Transverse colon (tissue), 4 donors: Measurements from ENCODE around the gene LYPD6. TPM values are rescaled to one million over a fixed set of nuclear protein-coding genes. Genes with fewer than 3 reads are reported as not detected.

Experiments used
- DNase-seq: peaks from one replicate; pipeline ENCODE4 v3.0.0-alpha.2; 2019
- H3K27ac ChIP-seq, 4 donors: fragments of 200-600 bp; sonication (generic); 2 replicates each; pipeline ENCODE4 v1.5.1; 2016 to 2018; ENCODE audit warnings: inconsistent platforms in 4 of 4
- H3K27me3 ChIP-seq: fragments of 200-600 bp; sonication (generic); 2 replicates; pipeline ENCODE4 v1.5.1; 2017; ENCODE audit warnings: inconsistent platforms
- H3K36me3 ChIP-seq, 4 donors: fragments of 200-600 bp; sonication (generic); 2 replicates each; pipeline ENCODE4 v1.5.1; 2017 to 2019; ENCODE audit warnings: inconsistent platforms in 4 of 4
- H3K4me1 ChIP-seq, 4 donors: fragments of 200-600 bp; sonication (generic); 2 replicates each; pipeline ENCODE4 v1.5.1; 2017 to 2020; ENCODE audit warnings: inconsistent platforms in 4 of 4
- H3K4me3 ChIP-seq, 4 donors: fragments of 200-600 bp; sonication (generic); 1 replicate in 1 of 4; 2 replicates in 3 of 4; pipeline versions ENCODE4 v1.5.1 to v1.6.1; 2017 to 2019; ENCODE audit warnings: inconsistent platforms in 4 of 4
- H3K9me3 ChIP-seq, 2 donors: fragments of 200-600 bp; sonication (generic); 2 replicates each; pipeline ENCODE4 v1.5.1; 2017 to 2019; ENCODE audit warnings: inconsistent platforms in 2 of 2
- EP300 ChIP-seq: sonication (generic); formaldehyde crosslinking; IDR thresholded peaks from one replicate; pipeline ENCODE4 v1.6.1; 2017; ENCODE audit warnings: antibody characterized with exemption, low read depth
- POLR2A ChIP-seq: fragments of 450-650 bp; IDR thresholded peaks from one replicate; pipeline ENCODE4 v1.6.1; 2016; ENCODE audit warnings: antibody characterized with exemption, mild to moderate bottlenecking, moderate library complexity
- POLR2AphosphoS5 ChIP-seq, 3 donors: sonication (generic); formaldehyde crosslinking; IDR thresholded peaks; one replicate each; pipeline ENCODE4 v1.6.1; 2016; ENCODE audit warnings: antibody characterized with exemption in 3 of 3
- WGBS, 2 donors: methylation state at CpG; one replicate each; pipeline ENCODE4 v1.1.5; 2018; ENCODE audit warnings: low coverage in 1 of 2; 5-methylcytosine and 5-hydroxymethylcytosine counted together
- in situ Hi-C, 4 donors: fragments of 200-750 bp; cut with MboI; loops; one replicate each; pipeline versions ENCODE4 v1.15.0 to v1.15.1; 2017; ENCODE audit warnings: low sequenced_read_pairs in 3 of 4, low pct_ligation_motif_present in 1 of 4, low pct_unique_long_range_greater_than_20kb in 1 of 4
- intact Hi-C: fragments of 100-400 bp; cut with DNase I; formaldehyde crosslinking; loops from one replicate; pipeline ENCODE4 v1.15.1; 2023; ENCODE audit warnings: low total_unique reads
- total RNA-seq, 4 donors: library from RNA; depleted of rRNA; stranded (reverse); fragments of >200 nt; gene quantifications; one replicate each; pipeline ENCODE4 v1.1.0, GENCODE V29; 2016
- TF ChIP-seq, protein P1 (sequence below), 5 experiments: fragments of 200-600 bp in 3 of 5; fragments of 450-650 bp in 2 of 5; sonication (generic) in 3 of 5; IDR thresholded peaks; 1 replicate in 2 of 5; 2 replicates in 3 of 5; pipeline ENCODE4 v1.5.1; 2016 to 2017; ENCODE audit warnings: antibody characterized with exemption in 5 of 5, inconsistent platforms in 3 of 5, mild to moderate bottlenecking in 2 of 5, moderate library complexity in 1 of 5

LYPD6 gene
- total RNA-seq, 4 donors from 2014 or later = 1.3 to 12.3 (median 2.6) TPM

DNA sequence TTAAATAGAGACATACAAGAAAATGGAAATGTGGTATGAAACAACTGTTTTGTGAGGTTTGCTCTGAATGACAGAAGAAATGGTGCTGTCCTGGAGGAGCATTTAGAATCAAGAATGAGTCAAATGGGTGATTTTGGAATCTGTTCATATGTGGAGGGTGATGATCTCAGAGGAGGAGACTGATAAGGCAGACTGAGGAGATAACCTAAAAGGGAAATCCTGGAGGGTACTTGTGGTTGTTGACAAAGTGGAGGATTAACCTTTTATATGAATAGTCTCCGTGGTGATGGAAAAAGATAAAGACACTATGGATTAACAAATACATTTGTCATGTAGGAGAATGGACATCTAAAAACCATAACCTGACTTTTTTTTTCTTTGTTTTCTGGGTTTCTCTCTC is 183.1 kb downstream of the LYPD6 start:
- no peak for TF ChIP-seq EP300
- no peak for TF ChIP-seq POLR2AphosphoS5 (IDR thresholded peaks at IDR 0.05)
- TF ChIP-seq, protein P1, sequence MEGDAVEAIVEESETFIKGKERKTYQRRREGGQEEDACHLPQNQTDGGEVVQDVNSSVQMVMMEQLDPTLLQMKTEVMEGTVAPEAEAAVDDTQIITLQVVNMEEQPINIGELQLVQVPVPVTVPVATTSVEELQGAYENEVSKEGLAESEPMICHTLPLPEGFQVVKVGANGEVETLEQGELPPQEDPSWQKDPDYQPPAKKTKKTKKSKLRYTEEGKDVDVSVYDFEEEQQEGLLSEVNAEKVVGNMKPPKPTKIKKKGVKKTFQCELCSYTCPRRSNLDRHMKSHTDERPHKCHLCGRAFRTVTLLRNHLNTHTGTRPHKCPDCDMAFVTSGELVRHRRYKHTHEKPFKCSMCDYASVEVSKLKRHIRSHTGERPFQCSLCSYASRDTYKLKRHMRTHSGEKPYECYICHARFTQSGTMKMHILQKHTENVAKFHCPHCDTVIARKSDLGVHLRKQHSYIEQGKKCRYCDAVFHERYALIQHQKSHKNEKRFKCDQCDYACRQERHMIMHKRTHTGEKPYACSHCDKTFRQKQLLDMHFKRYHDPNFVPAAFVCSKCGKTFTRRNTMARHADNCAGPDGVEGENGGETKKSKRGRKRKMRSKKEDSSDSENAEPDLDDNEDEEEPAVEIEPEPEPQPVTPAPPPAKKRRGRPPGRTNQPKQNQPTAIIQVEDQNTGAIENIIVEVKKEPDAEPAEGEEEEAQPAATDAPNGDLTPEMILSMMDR (IDR thresholded peaks at IDR 0.05) = no peak
- TF ChIP-seq POLR2A = no peak
- 13 to 60% methylated on average over 1 of the region's 1 CpG for whole genome bisulfite sequencing, 2 donors

More for the DNA sequence above, 183.1 kb downstream of the LYPD6 start:
- H3K36me3 ChIP-seq = no peaks in the 10 kb centered on the region
- no peaks in the 10 kb centered on the region for H3K27me3 ChIP-seq
- H3K9me3 ChIP-seq = no peaks in the 10 kb centered on the region
- no peaks in the 10 kb centered on the region for H3K4me1 ChIP-seq
- no peak for DNase-seq
- intact Hi-C loops (no loop called here), in situ Hi-C loops (no loop called here)
- no peak overlapping the region for H3K27ac ChIP-seq
- H3K4me3 ChIP-seq = no peak overlapping the region
